Nephron progenitor cell (in vitro differentiated cells): Measurements from ENCODE around the gene ITIH3.
A peak's percentile ranks its signal among the peaks of the same experiment; 100 is the strongest.

Source experiments
- DNase-seq: peaks from one replicate; pipeline ENCODE4 v3.0.0; 2021
- H3K27ac Mint-ChIP-seq: 2 replicates; pipeline ENCODE4 v1.8.0; 2021; ENCODE audit warnings: mild to moderate bottlenecking, moderate library complexity, mixed read lengths
- H3K27me3 Mint-ChIP-seq: 2 replicates; pipeline ENCODE4 v1.8.0; 2021; ENCODE audit warnings: mild to moderate bottlenecking, low read depth, mixed read lengths; ENCODE audit not compliant: poor library complexity
- H3K36me3 Mint-ChIP-seq: 2 replicates; pipeline ENCODE4 v1.8.0; 2021; ENCODE audit warnings: low read depth, mixed read lengths
- H3K4me1 Mint-ChIP-seq: 2 replicates; pipeline ENCODE4 v1.8.0; 2021; ENCODE audit warnings: mixed read lengths
- H3K4me3 Mint-ChIP-seq: 2 replicates; pipeline ENCODE4 v1.8.0; 2021; ENCODE audit warnings: mild to moderate bottlenecking, moderate library complexity, mixed read lengths
- H3K9me3 Mint-ChIP-seq: 2 replicates; pipeline ENCODE4 v1.8.0; 2021; ENCODE audit warnings: mild to moderate bottlenecking, moderate library complexity, mixed read lengths
- TF ChIP-seq, protein P1 (sequence below): fragments of 200-600 bp; sonication (generic); IDR thresholded peaks from 2 replicates; pipeline ENCODE4 v1.5.0; 2021; ENCODE audit warnings: antibody characterized with exemption

The ITIH3 gene

DNA sequence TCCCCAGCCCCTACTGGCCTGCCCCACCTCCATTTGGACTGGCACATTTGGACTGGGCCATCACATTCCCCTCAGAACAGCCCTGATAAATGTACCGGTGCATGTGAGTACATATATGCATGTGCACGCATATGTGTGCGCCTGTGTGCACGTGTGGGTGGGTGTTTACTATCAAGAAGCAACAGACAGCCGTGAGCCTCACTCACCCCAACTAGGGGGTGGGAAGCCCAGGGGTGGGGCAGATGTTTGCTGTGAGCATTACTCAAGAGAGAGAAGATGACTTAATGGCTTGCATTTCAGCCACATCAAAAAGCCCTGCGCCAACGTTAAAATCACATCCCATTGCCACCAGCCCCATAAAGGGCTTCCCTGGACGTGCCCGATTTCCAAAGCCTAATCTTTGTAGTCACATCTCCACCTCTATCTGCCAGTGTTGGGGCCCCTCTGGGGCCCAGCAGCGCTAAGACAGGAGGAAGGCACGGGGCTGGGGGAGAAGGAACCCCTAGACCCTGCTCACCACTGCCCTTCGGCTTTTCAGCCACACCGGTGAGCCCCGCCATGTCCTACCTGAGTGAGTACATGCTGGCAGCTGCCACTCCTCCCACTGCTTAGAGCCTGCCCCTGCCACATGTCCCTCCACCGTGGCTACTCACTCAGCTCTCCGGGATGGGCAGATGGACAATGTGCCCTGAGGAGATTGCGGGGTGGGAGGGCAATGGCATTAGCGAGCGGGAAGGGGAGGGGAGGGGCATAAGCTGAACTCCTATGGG, 10.9 kb downstream of the ITIH3 start:
- no peaks in the 10 kb centered on the region for H3K36me3 Mint-ChIP-seq
- no peak overlapping the region for H3K4me3 Mint-ChIP-seq
- H3K27ac Mint-ChIP-seq, result peak overlapping the region; percentile 36
- DNase-seq, result no peak
- peaks cover 4% of the 10 kb centered on the region for H3K27me3 Mint-ChIP-seq
- TF ChIP-seq, protein P1, sequence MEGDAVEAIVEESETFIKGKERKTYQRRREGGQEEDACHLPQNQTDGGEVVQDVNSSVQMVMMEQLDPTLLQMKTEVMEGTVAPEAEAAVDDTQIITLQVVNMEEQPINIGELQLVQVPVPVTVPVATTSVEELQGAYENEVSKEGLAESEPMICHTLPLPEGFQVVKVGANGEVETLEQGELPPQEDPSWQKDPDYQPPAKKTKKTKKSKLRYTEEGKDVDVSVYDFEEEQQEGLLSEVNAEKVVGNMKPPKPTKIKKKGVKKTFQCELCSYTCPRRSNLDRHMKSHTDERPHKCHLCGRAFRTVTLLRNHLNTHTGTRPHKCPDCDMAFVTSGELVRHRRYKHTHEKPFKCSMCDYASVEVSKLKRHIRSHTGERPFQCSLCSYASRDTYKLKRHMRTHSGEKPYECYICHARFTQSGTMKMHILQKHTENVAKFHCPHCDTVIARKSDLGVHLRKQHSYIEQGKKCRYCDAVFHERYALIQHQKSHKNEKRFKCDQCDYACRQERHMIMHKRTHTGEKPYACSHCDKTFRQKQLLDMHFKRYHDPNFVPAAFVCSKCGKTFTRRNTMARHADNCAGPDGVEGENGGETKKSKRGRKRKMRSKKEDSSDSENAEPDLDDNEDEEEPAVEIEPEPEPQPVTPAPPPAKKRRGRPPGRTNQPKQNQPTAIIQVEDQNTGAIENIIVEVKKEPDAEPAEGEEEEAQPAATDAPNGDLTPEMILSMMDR, result no peak
- H3K4me1 Mint-ChIP-seq, result no peaks in the 10 kb centered on the region
- no peaks in the 10 kb centered on the region for H3K9me3 Mint-ChIP-seq

DNA sequence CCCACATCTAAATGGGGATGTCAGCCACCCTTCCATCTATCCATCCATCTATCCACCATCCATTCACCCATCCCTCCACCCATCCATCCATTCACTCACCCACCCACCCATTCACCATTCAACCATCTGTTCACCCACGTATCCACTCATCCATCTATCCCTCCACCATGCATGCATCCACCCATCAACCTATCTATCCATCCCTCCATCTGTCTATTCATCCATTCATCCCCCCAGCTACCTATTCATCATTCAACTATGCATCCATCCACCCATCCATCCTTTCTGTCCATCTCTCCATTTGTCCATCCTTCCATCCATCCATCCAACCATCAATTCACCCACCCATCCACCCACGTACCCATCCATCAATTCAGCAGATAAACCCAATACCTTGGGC, 14.6 kb downstream of the ITIH3 start:
- Mint-ChIP-seq H3K27ac (no peak overlapping the region), H3K4me3 (no peak overlapping the region), H3K36me3 (no peaks in the 10 kb centered on the region), H3K4me1 (no peaks in the 10 kb centered on the region), H3K27me3 (peaks cover 11% of the 10 kb centered on the region), H3K9me3 (no peaks in the 10 kb centered on the region)
- no peak for DNase-seq
- TF ChIP-seq, protein P1, result no peak

DNA sequence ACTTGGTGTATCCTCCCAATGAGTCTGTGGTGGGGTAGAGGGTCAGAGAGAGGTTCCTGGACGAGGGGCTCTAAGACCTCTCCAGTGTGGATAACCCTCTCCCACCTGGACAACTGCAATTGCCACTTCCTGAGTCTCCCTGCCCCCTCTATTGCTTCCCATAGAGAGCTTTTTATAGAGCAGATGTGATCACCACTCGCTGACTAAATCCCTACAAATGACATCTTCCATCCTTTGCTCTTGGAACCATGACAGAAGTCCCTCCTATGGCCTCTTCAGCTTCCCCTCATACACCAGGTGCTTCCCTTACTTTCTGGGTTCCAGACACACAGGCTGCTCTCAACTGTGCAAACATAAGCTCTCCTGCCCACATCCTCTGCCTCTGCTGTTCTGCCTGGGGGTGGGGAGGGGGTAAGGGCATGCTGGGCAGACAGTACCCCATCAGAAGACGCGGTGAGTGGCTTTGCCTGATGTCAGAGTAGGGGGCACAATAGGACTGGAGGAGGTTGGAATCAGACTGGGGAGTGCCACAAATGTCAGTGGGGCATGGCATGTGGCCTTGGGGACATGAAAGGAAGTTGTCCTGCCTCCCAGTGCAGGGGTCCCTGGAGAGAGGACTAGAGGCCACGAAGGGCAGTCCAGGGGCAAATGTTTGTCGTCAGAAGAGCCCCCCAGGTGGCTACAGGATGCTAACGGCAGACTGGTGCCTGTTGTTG, 15.2 kb downstream of the ITIH3 start:
- Mint-ChIP-seq H3K27me3 (peaks cover 11% of the 10 kb centered on the region), H3K36me3 (no peaks in the 10 kb centered on the region), H3K4me1 (no peaks in the 10 kb centered on the region), H3K27ac (no peak overlapping the region), H3K9me3 (no peaks in the 10 kb centered on the region), H3K4me3 (no peak overlapping the region)
- no peak for DNase-seq
- TF ChIP-seq, protein P1, result no peak

DNA sequence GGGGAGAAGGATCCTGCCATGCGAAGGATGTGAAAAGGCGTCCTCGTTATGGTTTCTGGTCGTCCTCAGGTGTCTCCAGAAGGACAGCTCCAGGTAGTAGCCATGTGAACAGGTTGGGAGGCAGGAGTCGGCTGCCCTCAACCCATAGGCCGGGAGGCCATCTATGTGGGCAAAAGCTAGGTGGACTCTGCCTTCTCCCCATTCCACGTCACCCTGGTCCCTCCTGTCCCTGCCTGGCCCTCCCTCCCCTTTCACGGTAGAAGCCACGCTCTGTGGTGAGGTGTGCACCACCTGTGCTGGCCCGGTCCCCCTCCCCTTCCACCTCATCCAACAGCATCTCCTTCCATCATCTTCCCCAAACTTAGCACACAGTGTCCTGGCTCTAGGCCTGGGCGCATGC, 16.3 kb downstream of the ITIH3 start:
- no peaks in the 10 kb centered on the region for H3K9me3 Mint-ChIP-seq
- H3K27me3 Mint-ChIP-seq, result peaks cover 11% of the 10 kb centered on the region
- H3K4me1 Mint-ChIP-seq, result no peaks in the 10 kb centered on the region
- no peaks in the 10 kb centered on the region for H3K36me3 Mint-ChIP-seq
- TF ChIP-seq, protein P1, result no peak
- H3K27ac Mint-ChIP-seq, result no peak overlapping the region
- H3K4me3 Mint-ChIP-seq, result no peak overlapping the region
- no peak for DNase-seq

DNA sequence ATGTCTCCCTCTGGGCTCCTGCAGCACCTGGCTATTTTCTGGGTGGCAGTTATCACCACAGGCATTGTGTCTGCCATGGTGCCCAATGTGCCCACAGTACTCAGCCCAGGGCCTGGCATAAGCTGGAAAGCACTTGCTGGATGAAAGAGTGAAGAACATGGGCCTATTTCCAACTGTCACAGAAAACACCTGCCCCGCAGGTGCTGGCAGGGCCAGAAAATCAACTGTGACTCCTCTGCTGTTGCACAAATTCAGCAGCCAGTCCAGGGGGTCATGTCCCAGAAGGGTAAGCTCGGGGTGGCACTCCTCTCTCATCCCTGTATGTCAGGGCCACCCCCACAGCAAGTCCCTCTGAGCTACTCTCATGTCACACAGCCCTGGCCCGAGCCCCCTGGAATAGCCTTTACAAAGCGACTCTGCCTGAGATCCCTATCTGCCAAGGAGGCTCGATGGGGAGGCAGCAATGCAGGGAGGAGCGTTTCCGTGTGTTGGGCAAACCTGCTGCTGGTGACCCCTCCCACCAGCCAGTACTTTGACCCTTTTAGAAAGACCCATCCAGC, 16.9 kb downstream of the ITIH3 start:
- Mint-ChIP-seq H3K9me3 (no peaks in the 10 kb centered on the region), H3K27me3 (peaks cover 11% of the 10 kb centered on the region), H3K4me1 (no peaks in the 10 kb centered on the region), H3K36me3 (no peaks in the 10 kb centered on the region), H3K27ac (no peak overlapping the region), H3K4me3 (no peak overlapping the region)
- TF ChIP-seq, protein P1, result no peak
- DNase-seq, result no peak
